NCI-H526 (cell line): ENCODE data around the gene UBXN11.

Experiments
- DNase-seq, 2 experiments: peaks; one replicate each; lab custom pipeline; 2025; lab: John Stamatoyannopoulos, UW

The UBXN11 gene

DNA sequence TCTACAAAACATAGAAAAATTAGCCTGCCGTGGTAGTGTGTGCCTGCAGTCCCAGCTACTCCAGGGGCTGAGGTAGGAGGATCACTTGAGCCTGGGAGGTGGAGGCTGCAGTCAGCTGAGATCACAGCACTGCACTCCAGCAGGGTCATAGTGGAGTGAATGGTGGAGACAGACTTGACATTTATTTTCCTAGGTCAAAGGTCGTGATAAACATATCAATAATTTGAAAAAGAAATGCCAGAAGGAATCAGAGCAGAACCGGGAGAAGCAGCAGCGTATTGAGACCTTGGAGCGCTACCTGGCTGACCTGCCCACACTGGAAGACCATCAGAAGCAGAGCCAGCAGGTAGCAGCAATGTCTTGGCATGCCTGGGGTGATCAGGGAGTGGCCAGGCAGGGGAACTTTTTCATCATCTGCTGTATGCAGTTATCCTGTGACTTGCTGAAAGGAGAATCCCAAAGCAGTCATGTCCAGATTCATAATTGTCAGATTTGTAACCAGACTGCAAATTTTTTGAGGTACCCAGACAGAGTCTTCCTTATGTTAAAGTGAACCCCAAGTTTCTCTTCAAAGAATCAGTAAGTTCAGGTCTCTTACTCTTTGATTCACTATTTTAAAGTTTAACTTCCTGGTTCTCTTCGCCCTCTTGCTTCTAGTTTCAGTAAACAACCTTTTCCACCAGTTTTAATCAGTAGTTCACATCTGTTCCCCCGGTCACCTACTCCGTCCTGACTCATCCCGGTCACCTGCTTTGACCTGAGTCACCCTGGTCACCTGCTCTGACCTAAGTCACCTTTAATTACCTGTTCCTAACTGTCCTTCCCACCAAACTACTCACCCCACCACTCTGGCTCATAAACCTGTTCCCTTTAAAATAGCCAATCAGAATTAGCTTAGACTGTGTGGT is 37.9 kb downstream of the UBXN11 start:
- no peak for DNase-seq

DNA sequence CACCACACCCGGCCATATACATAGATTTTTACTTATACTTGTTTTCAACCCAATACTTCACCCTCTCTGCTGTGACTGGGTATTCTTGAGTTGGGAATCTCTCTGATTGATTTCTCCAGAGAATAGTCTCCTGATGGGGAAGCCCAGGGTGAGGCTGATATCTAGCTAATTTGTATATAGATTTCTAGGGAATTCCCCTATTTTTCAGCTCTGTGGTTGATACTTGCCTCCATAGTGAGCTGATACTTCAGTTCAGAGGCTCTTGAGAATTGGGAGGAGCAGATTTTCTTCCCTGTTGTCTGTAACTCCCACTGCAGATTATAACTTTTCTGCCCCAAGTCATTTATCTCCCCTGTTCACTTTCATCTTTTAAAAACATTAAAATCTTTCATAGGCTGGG is 41.0 kb downstream of the UBXN11 start:
- no peak for DNase-seq

DNA sequence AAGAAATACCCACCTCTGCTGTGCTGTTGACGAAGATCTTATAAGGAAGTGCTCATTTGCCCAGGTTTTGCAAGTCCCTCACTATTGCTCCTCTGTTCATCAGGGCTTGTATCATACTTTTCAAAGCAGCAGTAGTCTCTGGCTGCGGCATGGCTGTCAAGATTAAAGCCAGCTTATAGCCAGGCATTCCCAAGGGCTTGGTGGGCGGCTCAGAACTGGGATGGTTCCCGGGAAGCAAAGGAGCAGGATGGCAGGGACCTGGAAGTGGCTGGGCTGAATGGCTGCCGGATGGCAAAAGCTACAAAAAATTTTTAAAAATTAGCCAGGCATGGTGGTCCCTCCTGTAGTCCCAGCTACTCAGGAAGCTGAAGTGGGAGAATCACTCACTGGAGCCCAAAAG is 43.2 kb downstream of the UBXN11 start:
- DNase-seq = no peak

DNA sequence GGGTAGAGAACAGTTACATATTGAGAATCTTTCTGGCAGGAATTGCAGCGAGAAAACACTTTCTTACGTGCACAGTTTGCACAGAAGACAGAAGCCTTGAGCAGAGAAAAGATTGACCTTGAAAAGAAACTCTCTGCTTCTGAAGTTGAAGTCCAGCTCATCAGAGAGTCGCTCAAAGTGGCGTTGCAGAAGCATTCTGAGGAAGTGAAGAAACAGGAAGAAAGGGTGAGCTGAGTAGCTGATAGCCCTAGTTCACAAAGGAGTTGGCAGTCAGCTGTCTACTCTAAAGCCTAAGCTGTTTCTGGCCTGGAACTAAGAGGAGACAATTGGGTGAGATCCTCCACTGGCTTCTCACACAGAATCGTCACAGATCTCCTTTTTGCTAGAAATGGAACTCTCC is 46.9 kb downstream of the UBXN11 start:
- DNase-seq = no peak

DNA sequence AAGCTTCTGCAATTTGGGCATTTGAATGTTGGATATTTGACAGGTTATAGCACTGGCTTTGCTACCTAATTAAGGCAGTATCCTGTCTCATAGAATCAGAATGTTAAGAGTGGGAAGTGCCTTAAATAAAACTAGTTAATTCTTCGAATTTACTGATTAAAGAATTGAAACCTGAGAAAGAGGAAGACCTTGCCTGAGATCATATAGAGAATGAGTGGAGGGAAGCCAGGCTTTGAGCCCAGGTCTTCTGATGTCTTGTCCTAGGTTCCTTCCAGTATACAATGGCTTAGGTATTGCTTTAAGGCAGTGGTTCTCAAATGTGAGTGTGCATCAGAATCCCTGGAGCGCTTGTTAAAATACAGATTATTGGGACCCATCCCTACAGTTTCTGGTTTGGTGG is 47.4 kb downstream of the UBXN11 start:
- DNase-seq = no peak

DNA sequence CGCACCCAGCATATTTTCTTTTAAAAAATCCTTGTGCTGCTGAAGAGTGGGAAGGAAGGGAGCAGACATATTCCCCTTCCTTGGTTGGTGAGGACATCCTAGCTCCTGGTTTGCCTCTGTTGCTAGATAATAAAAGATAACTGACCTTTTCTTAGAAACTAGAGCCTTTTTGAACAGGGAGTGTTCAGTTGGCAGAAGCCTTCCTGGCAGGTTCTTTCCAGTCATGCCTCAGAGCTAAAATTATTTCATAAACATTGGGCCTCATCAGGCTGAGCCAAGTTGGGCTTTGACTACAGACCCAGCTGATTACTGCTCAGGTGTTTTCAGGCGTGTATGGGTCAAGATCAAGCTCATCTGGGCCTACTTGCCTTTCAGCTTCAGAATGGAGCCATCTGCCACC is 49.2 kb downstream of the UBXN11 start:
- DNase-seq = no peak

DNA sequence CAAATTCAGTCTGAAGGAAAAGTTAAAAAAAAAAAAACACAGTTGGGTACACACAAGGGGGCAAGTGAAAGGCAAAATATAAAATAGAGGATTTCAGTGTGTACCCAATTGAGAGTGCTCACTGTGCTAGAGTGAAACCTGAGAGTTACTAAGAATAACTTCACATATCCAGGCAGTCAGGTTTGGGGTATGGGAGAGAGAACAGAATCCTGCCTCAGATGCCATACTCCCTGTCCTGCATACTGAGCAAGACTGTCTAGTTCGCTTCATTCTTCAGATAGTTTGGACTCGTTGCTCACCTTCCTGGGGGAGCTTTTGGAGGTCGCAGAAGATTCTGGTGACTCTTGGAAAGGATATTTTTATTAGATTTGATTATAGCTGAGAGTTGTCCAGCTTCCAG is 52.0 kb downstream of the UBXN11 start:
- DNase-seq = no peak

DNA sequence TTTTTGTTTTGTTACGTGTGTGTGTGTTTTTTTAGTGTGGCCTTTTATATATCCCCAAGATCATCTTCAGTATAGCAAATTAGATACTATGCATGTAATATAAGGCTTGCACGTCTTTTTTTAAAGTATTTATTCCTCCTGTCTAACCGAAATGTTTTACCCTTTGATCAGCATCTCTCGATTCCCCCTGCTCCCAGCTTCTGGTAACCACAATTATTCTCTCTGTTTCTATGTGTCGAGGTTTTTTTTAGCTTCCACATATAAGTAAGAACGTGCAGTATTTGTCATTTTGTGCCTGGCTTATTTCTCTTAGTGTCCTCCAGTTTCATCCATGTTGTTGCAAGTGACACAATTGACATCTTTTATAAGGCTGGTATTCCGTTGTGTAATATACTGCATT is 53.7 kb downstream of the UBXN11 start:
- no peak for DNase-seq

DNA sequence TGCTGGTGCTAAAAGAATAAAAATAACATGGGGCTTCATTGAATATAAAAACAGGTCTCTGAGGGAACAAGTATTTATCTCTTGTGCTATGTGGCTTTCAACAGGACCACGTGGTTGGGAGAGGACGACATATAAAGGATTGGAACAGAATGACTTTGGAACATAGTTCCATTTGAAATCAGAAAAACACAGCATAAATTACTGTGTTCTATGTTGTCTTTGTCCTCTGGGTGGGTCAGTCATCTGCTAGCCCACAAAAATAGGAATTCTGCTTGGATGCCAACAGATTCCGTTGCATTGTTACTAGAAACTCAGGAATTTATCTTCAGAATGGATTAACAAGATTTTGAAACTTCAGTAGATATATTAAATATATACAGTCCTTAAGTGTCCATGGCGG is 66.5 kb downstream of the UBXN11 start:
- DNase-seq = no peak

DNA sequence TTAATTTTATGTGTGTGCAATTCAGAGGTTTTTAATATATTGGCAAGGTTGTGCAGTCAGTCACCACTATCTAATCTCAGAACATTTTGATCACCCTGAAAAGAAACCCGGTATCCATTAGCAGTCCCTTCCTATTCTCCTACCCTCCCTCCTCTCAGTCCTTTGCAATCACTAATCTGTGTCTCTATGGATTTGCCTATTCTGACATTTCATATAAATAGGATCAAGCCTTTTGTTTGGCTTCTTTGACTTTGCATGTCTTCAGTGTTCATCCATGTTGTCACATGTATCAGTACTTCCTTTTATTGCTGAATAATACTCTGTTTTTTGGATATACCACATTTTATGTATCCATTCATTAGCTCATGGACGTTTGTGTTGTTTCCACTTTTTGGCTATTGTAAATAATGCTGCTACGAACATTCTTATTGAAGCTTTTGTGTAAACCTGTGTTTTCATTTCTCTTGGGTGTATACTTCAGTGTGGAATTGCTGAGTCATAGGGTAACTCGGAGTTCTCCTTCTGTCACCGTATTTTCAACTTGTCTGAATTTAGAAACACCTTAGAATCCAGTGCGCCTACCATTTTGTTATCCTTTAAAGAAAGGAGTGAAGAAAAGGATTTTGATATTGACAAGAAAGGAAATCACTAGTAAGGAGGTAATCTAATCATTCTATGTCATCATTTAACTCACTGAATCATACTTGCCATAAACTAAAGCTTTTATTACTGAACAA is 69.0 kb downstream of the UBXN11 start:
- peak in 1 of 2 experiments; percentile 7 for DNase-seq

DNA sequence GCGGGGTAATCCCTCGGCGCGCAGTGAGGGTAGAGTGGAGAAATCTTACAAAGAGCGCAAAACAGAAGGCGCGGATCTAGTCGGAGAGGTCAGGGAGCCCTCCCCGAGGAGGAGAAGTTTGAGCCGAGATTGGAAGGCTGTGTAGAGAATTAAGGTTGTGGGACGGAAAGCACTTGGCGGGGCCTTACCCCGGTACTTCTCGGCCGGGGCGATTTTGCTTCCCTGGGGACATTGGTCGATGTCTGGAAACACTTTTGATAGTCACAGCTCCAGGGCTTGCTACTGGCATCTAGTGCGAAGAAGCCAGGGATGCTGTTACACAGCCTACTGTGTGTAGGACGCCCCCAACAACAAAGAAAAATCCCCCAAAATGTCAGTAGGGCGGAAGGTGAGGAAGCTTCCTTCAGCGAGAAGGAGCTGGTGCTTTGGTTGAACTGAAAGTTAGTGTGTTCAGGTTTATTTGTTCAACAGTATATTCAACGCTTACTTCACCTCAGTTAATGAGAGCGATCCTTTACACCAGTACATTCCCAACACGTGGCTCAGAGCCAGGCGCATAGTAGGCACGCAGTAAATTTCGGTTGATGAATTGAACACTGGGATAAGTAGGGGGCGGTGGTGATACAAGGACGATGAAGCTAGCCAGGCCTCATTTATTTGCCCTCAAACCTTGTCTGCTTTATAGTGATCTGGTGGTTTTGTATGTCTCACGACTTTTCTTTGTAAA is 71.6 kb downstream of the UBXN11 start:
- DNase-seq = peak in 1 of 2 experiments; percentile 39

DNA sequence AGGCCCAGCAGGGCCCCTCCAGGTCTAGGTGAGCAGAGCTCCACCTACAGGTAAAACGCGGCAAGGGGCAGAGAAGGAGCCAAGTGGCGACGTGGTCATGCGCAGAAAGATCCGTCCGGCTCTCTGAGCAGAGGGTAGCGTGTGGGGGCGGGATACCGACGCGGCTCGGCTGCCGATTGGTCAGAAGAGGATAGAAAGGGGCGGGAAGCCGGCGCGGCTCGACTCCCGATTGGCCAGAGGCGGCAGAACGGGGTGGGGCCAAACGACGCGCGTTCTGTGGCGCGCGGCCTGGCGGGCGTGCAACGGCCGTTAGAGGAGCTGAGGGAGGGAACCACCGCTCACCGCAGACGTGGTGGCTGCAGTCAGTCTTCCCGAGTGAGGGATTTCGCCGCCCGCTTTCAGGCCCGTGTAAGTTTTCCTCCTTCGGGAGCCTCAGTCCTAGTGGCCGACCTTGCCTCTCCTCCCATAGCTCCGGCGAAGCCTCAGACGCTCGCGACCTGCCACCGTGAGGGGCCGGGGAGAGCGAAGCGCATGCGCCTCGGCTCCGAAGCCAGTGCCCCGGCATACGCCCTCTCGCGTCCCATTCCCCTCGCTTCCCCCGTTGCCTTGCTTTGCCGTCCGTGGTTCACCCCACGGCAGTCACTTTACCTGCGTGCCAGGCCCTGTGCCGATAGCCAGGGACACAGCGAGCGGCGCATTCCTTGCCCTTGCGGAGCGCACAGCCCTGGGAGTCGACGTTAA is 72.4 kb downstream of the UBXN11 start, which contains the start of gene CEP85:
Gene CEP85 (plus strand): TSS at position 298 of the 741 bp plus-strand sequence. CDS start 5,584 bp downstream, outside the sequence.
- DNase-seq = peak; percentile 93 to 99
